HG03565 (cell line): Measurements from ENCODE around the gene SPAG9.

Source experiments
- ATAC-seq: cut with Tn5 transposase; IDR thresholded peaks from one replicate; pipeline ENCODE4 v1.9.1; 2021; ENCODE audit warnings: mild to moderate bottlenecking, moderate library complexity; ENCODE audit not compliant: unreplicated experiment

SPAG9 gene

DNA sequence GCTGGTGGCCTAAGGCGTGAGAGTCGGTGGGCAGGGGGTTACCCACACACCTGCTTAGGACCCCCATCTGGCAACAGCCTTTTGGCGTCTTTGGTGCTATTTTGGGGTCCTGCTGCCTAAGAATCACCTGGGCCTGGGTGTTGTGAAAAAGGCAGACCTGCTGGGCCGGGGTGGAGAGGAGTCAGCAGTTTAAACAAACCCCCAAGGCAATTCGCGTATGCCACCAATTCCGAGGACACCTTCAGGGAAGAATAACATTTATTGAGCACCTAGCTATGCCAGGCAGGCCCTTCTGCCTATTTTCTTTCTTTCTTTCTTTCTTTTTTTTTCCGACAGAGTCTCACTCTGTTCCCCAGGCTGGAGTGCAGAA, 200.6 kb downstream of the SPAG9 start:
- no peak for ATAC-seq

DNA sequence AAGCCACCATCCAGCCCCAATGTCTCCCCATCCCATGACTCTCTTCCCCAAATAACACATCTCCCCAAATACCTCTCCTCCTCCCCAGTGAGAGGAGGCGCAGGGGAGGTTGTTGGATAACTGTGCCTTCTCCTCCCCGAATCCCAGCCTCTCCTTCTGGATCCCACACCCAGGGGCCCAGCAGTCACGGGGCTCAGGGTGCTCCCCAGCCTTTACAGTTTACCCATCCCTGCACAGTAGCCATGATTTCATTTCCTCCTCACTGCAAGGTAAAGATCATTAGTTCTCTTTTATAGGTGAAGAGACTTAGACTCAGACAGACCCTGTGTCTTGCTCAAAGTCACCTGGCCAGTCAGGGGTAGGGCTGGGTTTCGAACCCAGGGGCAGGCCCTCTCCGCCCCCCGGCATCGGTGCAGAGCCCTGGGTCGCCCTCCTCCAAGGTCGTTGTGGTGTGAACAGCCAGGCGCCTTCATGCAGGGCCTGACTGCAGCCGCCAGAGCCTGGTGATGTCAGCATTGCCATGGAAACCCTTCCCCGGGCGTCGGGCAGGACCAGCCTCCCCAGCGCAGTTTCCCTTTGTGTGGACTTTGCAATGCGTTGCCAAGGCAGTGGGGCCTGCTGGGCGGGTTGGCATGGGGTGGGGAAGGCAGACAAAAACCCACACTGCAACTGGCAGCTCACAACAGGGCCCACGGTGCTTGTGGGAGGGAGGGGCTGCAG, 201.2 kb downstream of the SPAG9 start:
- no peak for ATAC-seq

DNA sequence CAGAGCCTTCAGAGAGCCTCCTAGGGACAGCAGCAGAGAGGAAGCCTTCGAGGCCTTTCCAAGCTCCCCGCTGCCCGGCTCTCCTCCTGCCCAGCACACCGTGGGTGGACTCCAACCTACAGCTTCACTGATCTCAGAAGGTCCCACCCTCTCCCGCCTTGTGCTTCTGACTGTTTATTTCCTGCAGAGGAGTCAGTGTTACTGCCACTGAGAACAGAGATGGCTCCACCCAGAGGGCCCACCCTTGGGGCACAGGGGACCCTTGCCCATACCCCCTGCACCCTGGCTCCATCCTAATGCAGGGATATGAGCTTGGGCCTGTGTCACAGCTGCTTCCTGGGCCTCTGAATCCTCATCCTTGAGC, 201.8 kb downstream of the SPAG9 start:
- ATAC-seq, result no peak

DNA sequence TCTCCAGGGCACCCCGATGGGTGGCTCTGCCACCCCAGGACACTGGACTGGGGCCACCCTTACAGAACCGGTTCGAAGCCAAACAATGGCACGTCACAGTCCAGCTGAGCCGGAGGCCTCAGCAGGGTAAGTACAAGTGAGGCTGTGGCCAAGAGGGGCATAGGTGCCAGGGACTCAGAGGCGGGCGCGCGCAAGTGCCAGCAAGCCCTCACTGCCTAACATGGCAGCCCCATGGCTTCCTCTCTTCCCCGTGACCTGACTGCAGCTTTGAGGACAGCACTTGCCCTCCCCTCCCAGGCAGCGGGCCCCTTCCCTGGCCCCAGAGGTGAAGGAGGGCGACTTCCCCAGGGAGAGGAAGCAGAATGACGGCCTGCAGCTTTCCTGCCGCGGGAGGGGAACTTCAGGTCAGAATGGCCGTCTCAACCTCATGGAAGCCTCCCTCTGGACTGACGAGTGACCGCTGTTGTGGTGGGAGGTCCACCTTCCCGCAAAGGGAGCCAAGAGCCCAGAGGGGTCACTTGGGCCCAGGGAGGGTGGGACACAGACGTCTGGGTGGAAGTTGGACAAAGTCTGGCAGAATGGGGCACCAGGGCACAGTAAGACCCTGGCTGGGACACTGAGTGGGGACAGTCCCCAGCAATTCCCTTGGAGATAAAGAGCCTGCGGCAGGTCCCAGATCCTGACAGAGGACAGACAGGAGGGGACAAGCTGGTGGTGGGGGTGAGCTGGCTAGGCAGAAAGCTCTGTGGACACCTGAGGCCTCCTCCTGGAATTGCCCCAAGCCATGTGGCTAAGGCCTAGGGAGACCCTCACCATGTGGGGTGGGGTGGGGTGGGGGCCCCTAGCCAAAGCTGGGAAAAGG, 202.4 kb downstream of the SPAG9 start:
- ATAC-seq, result no peak

DNA sequence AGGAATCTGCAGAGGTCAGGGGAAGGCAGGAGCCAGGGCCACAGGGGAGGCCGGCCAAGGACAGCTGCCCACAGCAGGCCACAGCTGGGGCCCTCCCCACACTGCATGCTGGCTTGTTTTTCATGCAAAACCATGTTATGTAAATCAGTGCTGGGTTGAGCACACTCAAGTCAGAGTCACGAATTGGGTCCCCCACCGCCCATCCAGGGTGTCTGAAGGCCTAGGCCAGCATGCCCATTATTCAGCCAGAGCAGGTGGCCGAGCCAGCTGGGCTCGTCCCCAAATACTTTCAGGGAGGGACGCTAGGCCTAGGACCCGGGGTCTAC, 203.3 kb downstream of the SPAG9 start:
- no peak for ATAC-seq

DNA sequence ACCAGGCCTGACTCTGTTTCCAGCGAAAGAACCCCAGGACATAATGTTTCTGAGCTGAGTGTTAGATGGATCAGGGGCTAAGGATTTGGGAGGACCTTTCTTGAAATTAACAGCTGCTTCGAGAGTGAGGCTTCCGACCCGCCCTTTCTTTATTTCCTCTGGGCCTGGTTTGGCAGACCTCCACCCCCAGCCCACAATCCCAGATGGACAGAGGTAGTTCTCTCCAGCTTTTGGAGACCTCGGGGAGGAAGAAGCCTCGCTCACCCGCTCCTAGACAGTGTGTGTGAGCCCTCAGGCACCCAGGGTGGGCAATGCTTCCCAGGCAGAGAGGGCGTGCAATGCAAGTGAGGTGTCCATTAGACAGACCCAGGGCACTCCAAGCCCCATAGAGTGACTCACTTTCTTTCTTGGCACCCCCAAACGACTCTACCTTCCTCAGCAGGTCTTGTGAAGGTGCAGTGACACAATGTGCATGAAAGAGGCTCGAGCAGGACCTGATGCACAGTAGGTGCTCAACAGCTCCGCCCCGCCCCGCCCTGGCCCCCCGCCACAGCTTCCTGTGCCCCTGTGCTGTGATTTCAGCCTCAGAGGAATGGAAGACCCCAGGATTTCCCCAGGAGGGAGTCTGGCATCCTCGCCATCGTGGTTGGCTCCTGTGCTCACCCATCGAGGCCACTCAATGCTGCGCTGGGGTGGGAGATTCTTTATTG, 203.8 kb downstream of the SPAG9 start:
- ATAC-seq, result no peak

DNA sequence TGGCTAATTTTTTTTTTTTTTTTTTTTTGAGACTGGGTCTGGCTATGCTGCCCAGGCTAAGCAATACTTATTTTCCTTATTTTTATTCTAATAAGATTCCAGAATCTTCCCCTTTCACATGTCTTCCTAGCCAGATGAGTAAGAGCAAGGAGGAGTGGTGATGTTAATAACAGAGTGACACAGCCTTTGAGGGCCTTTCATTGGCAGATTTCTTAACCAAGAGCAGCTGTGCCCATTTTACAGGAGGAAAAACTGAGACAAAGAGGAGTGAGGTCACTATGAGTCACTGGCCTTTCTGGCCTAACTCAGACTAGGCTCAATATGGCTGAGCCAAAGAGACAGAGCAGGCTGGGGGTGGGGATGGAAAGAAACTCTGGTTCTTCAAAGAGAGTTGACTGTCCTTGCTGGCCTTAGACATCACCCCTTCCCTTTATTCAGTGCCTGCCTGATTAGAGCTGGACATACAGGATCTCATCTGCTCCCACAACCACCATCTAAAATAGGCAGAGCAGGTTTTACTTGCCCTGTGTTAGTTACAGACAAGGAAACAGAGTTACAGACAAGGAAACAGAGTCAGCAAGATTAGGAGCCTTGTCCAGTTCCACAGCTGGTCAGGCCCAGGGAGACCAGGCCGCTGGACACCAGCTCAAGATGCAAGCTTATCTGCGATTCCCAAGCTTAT, 204.5 kb downstream of the SPAG9 start:
- ATAC-seq, result no peak

DNA sequence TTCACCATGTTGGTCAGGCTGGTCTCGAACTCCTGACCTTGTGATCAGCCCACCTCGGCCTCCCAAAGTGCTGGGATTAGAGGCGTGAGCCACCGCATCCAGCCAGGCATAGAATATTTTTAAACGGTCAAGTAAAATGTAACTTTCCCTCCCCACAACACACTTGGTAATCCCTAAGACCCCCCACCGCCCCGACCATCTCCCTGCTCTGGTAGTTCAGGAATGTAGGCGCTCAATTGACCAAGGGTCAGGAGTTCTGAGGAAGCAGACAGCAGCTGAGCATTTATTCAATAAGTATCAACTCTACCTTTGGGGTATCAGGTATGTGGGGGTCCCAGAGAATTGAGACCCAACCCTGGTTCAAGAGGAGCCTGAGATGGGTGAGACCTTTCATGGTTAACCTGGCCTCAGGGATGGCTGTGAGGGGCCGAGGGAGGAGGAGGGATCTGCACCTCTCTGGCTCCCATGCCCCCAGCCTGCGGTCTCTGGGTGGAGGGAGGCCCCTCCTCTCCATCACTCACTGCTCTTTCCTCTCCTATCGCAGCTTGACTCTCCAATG, 206.1 kb downstream of the SPAG9 start:
- no peak for ATAC-seq

DNA sequence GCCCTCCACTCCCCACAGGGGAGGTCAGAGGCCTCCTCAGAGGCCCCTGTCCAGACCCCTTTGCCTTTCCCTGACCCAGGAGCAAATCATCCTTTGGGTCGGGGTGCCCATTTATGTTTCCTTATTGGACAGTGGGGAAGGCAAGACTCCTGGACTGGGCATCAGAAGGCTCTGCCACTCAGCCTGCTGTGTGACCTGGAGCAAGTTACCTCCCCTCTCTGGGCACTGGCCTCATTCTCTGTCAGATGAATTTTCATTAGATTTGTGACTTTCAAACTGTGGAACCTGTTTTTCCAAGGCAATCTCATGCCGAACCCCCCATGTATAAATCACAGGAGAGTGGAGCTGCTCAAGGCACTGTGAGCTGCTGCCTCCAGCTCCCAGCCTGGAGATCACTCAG, 207.5 kb downstream of the SPAG9 start:
- no peak for ATAC-seq
